ENCODE results near the gene DYRK3.
"Not testable (repeated sequence)": the region's sequence is repeated elsewhere in the genome, so short reads cannot be mapped to it uniquely, and the experiment has no call there.

The DYRK3 gene

DNA sequence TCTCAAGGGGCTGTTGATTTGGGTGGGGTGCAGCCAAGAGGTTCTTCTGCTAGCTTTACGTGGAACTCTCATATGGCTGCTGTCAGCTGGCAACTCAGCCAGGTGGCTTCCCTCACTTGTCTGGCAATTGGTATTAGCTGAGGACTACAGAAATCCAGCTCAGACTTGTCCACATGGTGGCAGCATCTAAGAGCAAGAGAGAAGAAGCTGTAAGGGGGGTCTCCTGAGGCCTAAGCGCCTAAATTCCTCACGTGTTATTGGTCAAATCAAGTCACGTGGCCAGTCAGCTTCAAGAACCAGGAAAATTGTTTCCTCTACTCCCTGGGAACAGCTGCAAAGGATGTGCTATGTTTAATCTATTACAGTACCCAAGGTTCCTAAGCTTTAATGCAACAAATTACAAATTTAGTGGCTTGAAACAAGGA, 4.2 kb upstream of the DYRK3 start:
- DNase-seq (ENCODE audit: low read depth in 2 of 2) = no peak

DNA sequence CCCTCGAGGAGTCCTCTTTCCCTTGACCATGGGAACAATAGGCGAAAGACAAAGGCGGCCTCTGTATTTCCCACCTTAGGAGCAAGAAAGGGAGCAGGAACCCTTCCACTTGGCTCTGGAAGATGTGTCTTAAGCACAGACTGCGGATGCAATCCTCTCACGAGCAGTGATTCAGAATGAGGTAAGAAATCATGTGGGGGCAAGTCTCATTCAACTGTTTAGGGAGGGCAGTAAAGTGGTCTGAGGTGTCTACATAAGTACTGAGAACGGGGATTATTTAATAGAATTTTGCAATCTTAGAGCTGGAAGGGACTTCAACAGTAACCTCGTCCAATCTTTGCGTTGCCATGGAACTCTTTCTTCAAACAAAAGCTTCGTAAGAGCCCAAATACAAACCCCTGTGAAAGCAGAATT, 1.6 kb upstream of the DYRK3 start:
- DNase-seq (ENCODE audit: low read depth in 2 of 2) = no peak

DNA sequence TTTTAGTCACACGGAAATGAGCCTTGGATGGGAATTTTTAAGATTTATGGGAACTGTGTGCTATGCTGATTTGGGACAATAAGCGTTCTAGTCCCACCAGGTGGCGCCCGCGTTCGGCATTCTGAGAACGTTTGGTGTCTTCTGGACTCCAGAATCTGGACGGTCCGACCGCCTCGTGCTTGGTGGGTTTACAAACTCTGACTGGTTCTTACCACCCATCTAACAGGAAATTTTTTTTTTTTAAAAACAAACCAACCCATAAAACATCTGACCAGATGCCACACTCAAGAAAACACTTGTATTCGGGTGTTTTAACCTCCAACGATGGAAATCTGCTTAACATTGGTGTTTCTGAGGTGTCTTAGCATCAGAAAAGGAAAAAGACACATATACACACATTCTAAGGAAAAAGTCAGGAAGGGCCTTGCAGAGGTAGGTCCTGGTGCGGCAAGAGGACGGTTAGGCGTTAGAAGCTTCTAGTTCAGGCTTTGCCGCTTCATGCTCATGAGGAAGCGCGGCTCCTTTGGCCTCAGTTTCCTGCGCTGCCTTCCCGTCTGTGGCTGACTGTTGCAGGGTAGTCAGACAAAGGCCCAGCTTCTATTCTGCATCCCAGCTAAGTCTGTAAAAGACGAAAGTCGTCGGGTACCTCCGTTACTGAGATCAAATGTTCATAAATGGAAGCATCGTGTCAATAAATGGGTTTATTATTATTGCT, 814 bp upstream of the DYRK3 start:
- DNase-seq (ENCODE audit: low read depth in 2 of 2) = peak; percentile 73 to 76

GRCh38 chr1:206635978-206636345, 626 bp downstream of the DYRK3 start:
- no peak for DNase-seq (ENCODE audit: low read depth in 2 of 2)

- no peak for DNase-seq (ENCODE audit: low read depth in 2 of 2)
Measured at GRCh38 chr1:206636671-206637070, 1.3 kb downstream of the DYRK3 start.

- no peak for DNase-seq (ENCODE audit: low read depth in 2 of 2)
Measured at GRCh38 chr1:206637605-206638004, 2.3 kb downstream of the DYRK3 start.

- DNase-seq (ENCODE audit: low read depth in 2 of 2) = not testable (repeated sequence)
Measured at GRCh38 chr1:206642074-206642473, 6.7 kb downstream of the DYRK3 start.

DNA sequence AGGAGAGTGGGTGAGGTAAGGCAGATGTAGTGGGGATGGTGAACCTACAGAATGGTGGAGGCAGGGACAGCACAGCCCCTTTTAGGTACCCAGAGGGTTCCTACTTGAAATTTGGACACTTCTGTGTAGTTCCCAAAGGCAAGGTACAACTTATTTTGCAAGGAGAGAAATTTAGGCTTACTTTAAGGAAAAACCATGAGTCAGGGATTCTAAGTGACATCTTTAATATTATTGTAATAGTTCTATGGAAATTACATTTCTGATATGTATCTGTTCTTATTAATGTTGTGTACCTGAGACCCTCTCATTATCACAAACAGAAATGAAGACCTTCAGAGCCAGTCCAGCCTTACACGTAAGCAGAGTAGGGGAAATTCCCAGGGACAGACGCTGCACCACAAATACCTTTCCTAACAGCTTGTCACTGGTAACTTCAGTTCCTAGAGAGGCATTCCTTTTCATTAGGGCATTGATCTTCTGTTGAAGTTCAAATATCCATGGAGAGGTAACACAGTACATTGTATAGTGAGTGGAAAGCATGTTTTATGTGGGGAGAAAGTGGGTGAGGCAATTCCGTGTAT, 7.9 kb downstream of the DYRK3 start:
- no peak for DNase-seq (ENCODE audit: low read depth in 2 of 2)

DNA sequence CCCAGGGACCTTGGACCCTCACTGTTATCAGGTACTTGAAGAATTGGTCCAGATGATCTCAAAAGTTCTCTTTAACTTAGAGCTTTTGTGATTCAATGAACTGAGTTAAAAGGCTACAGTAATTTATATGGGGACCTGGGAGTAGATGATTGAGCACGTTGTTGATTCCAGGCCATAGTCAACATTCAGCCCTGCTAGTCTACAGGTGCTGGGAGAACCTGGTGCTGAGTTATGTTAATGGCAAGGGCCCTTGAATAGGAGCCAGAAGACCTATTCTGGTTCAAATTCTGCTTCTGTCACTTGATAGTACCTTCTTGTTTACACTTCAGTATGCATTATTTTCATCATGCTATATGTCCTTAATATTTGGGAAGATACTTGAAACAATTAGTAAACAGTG, 11.2 kb downstream of the DYRK3 start:
- no peak for DNase-seq (ENCODE audit: low read depth in 2 of 2)

GRCh38 chr1:206647224-206647623, 11.9 kb downstream of the DYRK3 start:
- DNase-seq (ENCODE audit: low read depth in 2 of 2) = no peak

- no peak for DNase-seq (ENCODE audit: low read depth in 2 of 2)
Measured at GRCh38 chr1:206649261-206649921, 14.1 kb downstream of the DYRK3 start.

DNA sequence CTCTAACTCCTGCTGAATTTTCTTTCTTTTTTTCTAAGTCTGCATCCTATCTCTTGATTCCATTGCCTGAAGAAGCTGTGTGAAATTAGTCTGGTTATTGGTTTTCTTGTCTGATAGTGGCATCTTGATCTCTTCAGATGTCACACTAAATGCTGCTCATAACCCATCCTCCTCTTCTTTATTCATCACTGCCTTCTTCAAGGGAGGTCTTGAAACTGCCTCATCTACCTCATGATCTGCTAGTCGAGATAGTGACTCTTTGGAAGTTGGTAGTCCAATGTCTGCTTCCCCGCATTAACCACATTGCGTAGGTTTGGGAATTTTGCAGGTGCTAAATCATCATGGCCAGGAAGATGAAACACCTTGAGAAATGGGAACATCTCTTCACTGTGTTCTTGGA, 15.7 kb downstream of the DYRK3 start:
- DNase-seq (ENCODE audit: low read depth in 2 of 2) = no peak

GRCh38 chr1:206651958-206652890, 16.9 kb downstream of the DYRK3 start:
- no peak for DNase-seq (ENCODE audit: low read depth in 2 of 2)

GRCh38 chr1:206653715-206654459, 18.6 kb downstream of the DYRK3 start:
- DNase-seq (ENCODE audit: low read depth in 2 of 2) = no peak

DNA sequence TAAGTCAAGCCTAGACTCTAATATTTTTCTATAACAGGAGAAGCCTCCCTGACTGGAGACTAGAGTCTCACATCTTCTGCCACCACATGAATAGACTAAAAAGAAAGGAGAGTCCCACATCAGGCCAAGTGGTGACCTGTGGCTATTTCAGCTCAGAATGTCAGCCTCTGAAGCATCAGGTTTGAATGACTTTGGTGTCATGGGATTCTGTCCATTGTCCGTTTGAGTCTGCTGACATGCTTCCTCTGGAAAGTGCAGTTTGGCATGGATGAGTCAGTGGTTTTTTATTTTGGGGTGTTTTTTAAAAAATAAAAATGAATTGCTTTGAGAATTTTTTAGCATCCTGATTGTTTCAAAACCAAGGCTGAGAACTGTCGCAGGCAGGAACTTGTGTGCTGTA, 19.5 kb downstream of the DYRK3 start:
- DNase-seq (ENCODE audit: low read depth in 2 of 2) = no peak

DNA sequence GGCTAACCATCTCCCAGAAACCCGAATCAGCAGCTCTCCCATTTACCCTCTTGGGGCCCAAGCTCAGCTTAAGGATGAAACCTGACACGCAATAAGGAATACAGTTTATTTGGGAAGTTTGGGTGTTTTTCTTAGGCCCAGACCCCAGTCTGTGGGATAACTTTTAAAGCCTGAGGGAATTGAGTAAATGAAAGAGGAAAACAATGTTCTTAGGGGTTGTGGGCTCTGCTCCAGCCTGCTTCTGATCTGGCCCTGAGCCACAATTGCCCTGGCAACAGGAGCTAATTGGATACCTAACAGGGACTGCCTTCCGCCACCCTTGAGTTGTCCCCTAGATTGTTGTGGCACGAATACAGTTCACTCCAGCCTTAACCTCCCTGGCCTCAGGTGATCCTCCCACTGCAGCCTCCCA, 20.1 kb downstream of the DYRK3 start:
- no peak for DNase-seq (ENCODE audit: low read depth in 2 of 2)

DNA sequence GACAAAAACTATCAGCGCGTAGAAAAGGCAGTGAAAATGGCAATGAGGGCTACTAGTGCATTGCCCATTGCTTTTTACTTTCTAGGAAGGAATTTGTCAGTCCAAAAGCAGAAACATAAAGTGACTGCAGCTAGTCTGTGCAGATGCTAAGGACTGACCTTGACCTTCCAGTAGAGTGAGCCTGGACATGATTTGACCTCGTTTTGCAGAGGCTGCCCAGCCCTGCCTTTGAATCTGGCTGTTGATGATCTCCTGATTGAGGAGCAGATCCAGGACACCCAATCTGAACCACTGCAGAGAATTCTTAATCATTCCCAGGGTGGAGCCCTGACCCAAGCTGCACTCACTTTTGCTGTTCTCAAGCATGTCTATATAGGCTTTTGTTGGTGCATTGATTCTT, 21.6 kb downstream of the DYRK3 start:
- no peak for DNase-seq (ENCODE audit: low read depth in 2 of 2)

DNA sequence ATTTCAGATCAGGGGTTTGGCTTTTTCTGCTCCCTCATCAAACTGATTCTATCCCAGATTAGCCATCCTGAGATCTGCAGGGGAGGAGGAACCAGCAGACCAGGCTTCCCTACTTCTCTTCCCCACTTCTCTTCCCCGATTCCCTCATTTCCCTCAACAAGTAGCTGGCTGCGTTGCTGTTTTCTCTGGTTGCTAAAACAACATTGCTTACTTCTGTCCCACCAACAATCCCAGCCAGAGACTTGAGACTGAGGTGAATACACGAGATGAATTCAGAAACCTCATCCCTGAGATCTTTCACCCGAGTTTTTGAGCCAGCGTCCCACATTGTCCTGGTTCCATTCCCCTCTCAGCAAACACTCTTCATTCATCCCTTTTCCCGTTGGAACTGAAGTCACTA, 22.4 kb downstream of the DYRK3 start:
- DNase-seq (ENCODE audit: low read depth in 2 of 2) = no peak

- DNase-seq (ENCODE audit: low read depth in 2 of 2) = peak; percentile 48 to 57
Measured at GRCh38 chr1:206658264-206658980, 23.1 kb downstream of the DYRK3 start.

GRCh38 chr1:206658981-206659273, 23.6 kb downstream of the DYRK3 start:
- no peak for DNase-seq (ENCODE audit: low read depth in 2 of 2)

- DNase-seq (ENCODE audit: low read depth in 2 of 2) = no peak
Measured at GRCh38 chr1:206660136-206660535, 24.8 kb downstream of the DYRK3 start.
